Measurements from ENCODE around the gene SKAP2. TPM values are rescaled to one million over a fixed set of nuclear protein-coding genes. Genes with fewer than 3 reads are reported as not detected.

SKAP2 gene
- total RNA-seq, 1 experiment from 2014 or later, result 3.2 TPM

DNA sequence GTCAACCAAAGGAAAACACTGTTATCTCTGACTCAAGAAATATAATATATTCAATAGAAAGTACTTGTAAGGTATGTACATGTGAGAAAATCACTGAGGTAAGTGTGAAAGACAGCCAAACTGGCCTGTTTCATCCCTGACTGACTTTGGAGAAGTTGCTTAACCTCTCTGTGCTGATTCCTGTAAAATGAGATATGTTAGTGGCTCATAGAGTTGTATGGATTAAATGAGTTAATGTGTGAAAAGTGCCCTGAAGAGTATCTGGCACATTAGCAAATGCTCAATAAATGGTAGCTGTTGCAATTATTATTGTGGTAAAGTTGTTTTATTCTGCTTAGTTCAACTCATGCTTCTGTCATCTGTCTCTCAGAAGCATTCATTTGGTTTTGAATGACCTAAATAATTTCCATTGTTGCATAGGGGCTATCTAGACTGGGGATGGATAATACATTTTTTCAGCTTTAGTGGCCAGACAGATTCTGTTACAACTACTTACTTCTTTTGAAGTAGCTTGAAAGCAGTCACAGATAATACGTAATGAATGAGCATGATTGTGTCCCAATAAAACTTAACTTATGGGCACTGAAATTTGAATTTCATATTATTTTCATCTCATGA is 84.3 kb downstream of the SKAP2 start:
- no peak overlapping the region for H2BK5ac ChIP-seq (ENCODE audit: insufficient read length, low read length)
- no peak overlapping the region for H2BK120ac ChIP-seq (ENCODE audit: low read depth, low read length, poor library complexity, severe bottlenecking)
- H3K56ac ChIP-seq (ENCODE audit: insufficient read length, low read depth, low read length), result no peak overlapping the region
- H3K27me3 ChIP-seq (ENCODE audit: insufficient read depth, low read length), result no peaks in the 10 kb centered on the region
- no peak overlapping the region for H3K27ac ChIP-seq (ENCODE audit: insufficient read length, low read depth, low read length)
- H4K8ac ChIP-seq (replicated peaks; ENCODE audit: insufficient read length, low read depth, low read length), result no peak overlapping the region
- H2AFZ ChIP-seq (ENCODE audit: low read length), result no peak overlapping the region
- H3K18ac ChIP-seq (ENCODE audit: insufficient read length, low read depth, low read length), result no peak overlapping the region
- no peak overlapping the region for H3K4ac ChIP-seq (ENCODE audit: low read depth, low read length)
- H2AK5ac ChIP-seq (ENCODE audit: insufficient read length, low read length), result no peak overlapping the region
- H3K27ac Mint-ChIP-seq, result no peak overlapping the region
- no peak overlapping the region for H4K5ac ChIP-seq (ENCODE audit: insufficient read length, low read depth, low read length)
- no peak overlapping the region for H2BK15ac ChIP-seq (ENCODE audit: low read depth, low read length)
- no peak overlapping the region for H3K4me3 Mint-ChIP-seq
- H3K9me3 ChIP-seq (ENCODE audit: control insufficient read depth, low read depth, low read length), result no peaks in the 10 kb centered on the region
- no peaks in the 10 kb centered on the region; the same call in 1 of the 2 replicates for H3K4me1 ChIP-seq (ENCODE audit: insufficient read depth, low read length)
- H3K36me3 Mint-ChIP-seq (ENCODE audit: insufficient read depth in 1 of 3, low read depth in 3 of 3), result peaks cover 0 to 10% (median 1%) of the 10 kb centered on the region in 3 experiments; a peak in 2 of 7 replicates
- no CpG with 5 or more reads among the region's 1 CpG for WGBS (ENCODE audit: extremely low coverage, insufficient read length, low lambda C conversion rate)
- H3T11ph ChIP-seq (ENCODE audit: low read length), result no peak overlapping the region
- H4K20me1 ChIP-seq (ENCODE audit: control insufficient read depth, insufficient read depth, insufficient read length), result no peaks in the 10 kb centered on the region
- peaks cover 4% of the 10 kb centered on the region for H3K27me3 Mint-ChIP-seq (ENCODE audit: low read depth)
- no peak overlapping the region for H3K4me2 ChIP-seq (ENCODE audit: insufficient read depth, insufficient read length, low read length)
- H3K9me3 Mint-ChIP-seq, result peaks cover 3 to 8% of the 10 kb centered on the region in 2 experiments; a peak in 4 of 5 replicates
- H3K23ac ChIP-seq (ENCODE audit: insufficient read length, low read depth, low read length), result no peak overlapping the region
- no peaks in the 10 kb centered on the region for H3K79me2 ChIP-seq (ENCODE audit: insufficient read depth, low read length)
- H3K14ac ChIP-seq (ENCODE audit: insufficient read depth, low read length), result no peak overlapping the region
- no peak for DNase-seq
- no peak overlapping the region for H2BK20ac ChIP-seq (ENCODE audit: low read depth, low read length, poor library complexity, severe bottlenecking)
- no peaks in the 10 kb centered on the region for H3K79me1 ChIP-seq (ENCODE audit: insufficient read depth, low read depth, low read length, poor library complexity, severe bottlenecking)
- H3K23me2 ChIP-seq (ENCODE audit: insufficient read length, low read depth, low read length, poor library complexity, severe bottlenecking), result no peaks in the 10 kb centered on the region
- no peak overlapping the region for H3K9ac ChIP-seq (ENCODE audit: extremely low read depth, insufficient read length, low read length)
- TF ChIP-seq, protein P1, sequence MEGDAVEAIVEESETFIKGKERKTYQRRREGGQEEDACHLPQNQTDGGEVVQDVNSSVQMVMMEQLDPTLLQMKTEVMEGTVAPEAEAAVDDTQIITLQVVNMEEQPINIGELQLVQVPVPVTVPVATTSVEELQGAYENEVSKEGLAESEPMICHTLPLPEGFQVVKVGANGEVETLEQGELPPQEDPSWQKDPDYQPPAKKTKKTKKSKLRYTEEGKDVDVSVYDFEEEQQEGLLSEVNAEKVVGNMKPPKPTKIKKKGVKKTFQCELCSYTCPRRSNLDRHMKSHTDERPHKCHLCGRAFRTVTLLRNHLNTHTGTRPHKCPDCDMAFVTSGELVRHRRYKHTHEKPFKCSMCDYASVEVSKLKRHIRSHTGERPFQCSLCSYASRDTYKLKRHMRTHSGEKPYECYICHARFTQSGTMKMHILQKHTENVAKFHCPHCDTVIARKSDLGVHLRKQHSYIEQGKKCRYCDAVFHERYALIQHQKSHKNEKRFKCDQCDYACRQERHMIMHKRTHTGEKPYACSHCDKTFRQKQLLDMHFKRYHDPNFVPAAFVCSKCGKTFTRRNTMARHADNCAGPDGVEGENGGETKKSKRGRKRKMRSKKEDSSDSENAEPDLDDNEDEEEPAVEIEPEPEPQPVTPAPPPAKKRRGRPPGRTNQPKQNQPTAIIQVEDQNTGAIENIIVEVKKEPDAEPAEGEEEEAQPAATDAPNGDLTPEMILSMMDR (conservative IDR thresholded peaks at IDR 0.05), result no peak
- no peak overlapping the region for H2BK12ac ChIP-seq (ENCODE audit: insufficient read length, low read depth, low read length)
- peaks cover 21 to 23% of the 10 kb centered on the region in 2 experiments for H3K4me1 Mint-ChIP-seq
- no peak overlapping the region for H4K91ac ChIP-seq (ENCODE audit: insufficient read length, low read depth, low read length)

Measured in H9 (cell line).